Choroid plexus epithelial cell (primary cell): ENCODE measurements around the gene NIPAL3.
A peak's percentile ranks its signal among the peaks of the same experiment; 100 is the strongest.
"Not testable (repeated sequence)": the region's sequence is repeated elsewhere in the genome, so short reads cannot be mapped to it uniquely, and the experiment has no call there.

Source experiments
- DNase-seq: peaks from one replicate; pipeline ENCODE4 v3.0.0-alpha.2; 2010; ENCODE audit warnings: low read depth
- H3K4me3 ChIP-seq: 2 replicates; pipeline ENCODE4 v1.5.1; 2011; ENCODE audit warnings: low read depth, mild to moderate bottlenecking, control low read depth, low read length, moderate library complexity
- TF ChIP-seq, protein P1 (sequence below): conservative IDR thresholded peaks from 2 replicates; pipeline ENCODE4 v1.5.1; 2011; ENCODE audit warnings: low read depth, mild to moderate bottlenecking, control low read depth, inconsistent platforms, low read length, moderate library complexity

The NIPAL3 gene

DNA sequence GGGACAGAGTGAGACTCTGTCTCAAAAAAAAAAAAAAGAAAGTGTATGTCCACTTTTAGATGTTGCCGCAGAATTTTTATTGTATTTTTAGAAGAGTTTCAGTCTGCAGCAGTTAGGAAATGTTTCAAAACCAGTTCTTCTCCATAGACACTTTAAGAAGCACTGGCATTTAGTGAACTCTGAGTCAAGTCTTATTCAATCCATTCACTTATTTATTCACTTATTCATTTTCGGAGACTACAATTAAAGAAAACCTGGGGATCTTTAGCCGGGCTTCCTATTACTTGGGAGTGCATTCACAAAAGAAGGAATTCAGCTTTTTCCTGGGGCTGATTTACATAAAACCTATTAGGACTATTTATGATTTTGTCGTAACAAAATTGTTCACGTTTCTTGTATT, 99.3 kb downstream of the NIPAL3 start:
- TF ChIP-seq, protein P1, sequence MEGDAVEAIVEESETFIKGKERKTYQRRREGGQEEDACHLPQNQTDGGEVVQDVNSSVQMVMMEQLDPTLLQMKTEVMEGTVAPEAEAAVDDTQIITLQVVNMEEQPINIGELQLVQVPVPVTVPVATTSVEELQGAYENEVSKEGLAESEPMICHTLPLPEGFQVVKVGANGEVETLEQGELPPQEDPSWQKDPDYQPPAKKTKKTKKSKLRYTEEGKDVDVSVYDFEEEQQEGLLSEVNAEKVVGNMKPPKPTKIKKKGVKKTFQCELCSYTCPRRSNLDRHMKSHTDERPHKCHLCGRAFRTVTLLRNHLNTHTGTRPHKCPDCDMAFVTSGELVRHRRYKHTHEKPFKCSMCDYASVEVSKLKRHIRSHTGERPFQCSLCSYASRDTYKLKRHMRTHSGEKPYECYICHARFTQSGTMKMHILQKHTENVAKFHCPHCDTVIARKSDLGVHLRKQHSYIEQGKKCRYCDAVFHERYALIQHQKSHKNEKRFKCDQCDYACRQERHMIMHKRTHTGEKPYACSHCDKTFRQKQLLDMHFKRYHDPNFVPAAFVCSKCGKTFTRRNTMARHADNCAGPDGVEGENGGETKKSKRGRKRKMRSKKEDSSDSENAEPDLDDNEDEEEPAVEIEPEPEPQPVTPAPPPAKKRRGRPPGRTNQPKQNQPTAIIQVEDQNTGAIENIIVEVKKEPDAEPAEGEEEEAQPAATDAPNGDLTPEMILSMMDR: no peak
- DNase-seq: no peak
- no peak overlapping the region for H3K4me3 ChIP-seq

DNA sequence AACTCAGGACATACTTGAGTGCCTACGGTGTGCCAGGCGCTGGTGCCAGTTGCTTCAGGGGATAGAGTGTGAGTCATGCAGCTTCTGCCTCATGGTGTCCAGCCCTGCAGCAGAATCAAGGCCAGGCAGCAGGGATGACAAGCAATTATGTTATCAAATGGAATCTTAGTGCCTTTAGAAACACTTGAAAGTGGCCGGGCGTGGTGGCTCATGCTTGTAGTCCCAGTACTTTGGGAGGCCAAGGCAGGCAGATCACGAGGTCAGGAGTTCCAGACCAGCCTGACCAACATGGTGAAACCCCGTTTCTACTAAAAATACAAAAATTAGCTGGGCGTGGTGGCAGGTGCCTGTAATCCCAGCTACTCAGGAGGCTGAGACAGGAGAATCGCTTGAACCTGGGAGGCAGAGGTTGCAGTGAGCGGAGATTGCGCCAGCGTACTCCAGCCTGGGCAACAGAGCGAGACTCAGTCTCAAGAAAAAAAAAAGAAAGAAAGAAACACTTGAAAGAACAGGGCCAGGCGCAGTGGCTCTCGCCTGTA, 100.1 kb downstream of the NIPAL3 start:
- DNase-seq: peak; percentile 30
- H3K4me3 ChIP-seq: not testable (repeated sequence)

- TF ChIP-seq, protein P1: no peak
- DNase-seq: no peak
- no peak overlapping the region for H3K4me3 ChIP-seq
Measured at GRCh38 chr1:24516506-24516905, 100.9 kb downstream of the NIPAL3 start.

GRCh38 chr1:24517898-24518297, 102.3 kb downstream of the NIPAL3 start:
- H3K4me3 ChIP-seq: no peak overlapping the region
- TF ChIP-seq, protein P1: no peak
- DNase-seq: no peak

DNA sequence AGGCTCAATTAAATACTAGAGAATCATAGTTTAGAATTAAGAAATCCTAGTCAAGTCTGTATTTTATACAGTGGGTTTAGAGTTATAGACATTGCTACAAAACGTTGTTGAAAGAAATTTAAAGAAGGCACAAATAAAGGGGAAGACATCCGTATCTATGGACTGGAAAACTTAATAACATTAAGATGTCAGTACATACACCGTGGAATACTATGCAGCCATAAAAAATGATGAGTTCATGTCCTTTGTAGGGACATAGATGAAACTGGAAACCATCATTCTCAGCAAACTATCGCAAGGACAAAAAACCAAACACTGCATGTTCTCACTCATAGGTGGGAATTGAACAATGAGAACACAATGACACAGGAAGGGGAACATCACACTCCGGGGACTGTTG, 104.7 kb downstream of the NIPAL3 start:
- not testable (repeated sequence) for DNase-seq, H3K4me3 ChIP-seq
